ENCODE measurements around the gene TLL1.

Gene TLL1

DNA sequence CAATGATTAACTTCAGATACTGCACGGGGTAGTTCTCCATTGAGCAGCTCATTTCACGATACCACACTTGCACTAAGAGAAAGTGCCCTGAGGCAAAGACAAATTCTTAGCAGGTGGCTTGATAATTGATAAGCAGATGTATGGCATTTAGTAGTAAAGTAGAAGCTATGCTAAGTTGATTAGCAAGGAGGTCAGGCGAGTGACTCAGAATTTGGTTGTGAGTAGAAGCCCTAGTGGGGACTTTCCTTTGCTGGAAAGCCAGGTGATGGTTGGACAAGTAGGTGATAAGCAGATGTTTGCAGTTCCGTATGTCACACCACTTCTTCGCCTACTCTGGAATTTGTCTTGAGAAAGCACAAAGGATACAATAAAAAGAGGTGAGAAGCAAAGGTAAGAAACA lies 58.7 kb downstream of the TLL1 start:
- H3K27ac ChIP-seq (ENCODE audit: low read depth, low read length) = no peak overlapping the region

DNA sequence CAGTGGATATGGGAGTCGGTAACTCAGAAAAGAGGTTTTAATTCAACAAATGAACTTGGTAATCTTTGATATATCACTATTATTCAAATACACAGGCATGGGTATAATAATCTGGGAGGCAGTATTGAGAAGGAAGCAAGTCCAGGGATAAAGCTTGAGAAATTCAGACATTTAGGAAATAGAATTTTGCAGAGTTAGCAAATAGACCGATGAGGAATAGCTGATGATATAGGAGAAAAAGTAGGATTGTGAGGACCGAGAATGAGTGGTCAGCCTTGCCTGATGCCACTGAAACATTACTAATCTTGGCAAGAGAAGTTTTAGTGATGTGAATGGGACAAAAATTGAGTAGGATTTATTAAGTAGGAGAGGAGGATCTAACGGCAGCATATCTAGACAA lies 71.9 kb downstream of the TLL1 start:
- no peaks in the 10 kb centered on the region for H3K36me3 ChIP-seq (ENCODE audit: control insufficient read depth, insufficient read depth, low read length)
- H3K27ac ChIP-seq (ENCODE audit: low read depth, low read length) = no peak overlapping the region
- H3K27me3 ChIP-seq (ENCODE audit: control insufficient read depth, insufficient read depth, low read length) = no peaks in the 10 kb centered on the region
- no peak overlapping the region for H3K4me3 ChIP-seq (ENCODE audit: low read depth, low read length)
- no peaks in the 10 kb centered on the region for H3K4me1 ChIP-seq (ENCODE audit: control insufficient read depth, insufficient read depth, low read length)
- no peaks in the 10 kb centered on the region for H3K9me3 ChIP-seq (ENCODE audit: control insufficient read depth, insufficient read depth, low read length)
- no peak overlapping the region for H3K9ac ChIP-seq (ENCODE audit: low read depth, low read length)

More for the DNA sequence above, 58.7 kb downstream of the TLL1 start:
- H3K9ac ChIP-seq (ENCODE audit: low read depth, low read length) = no peak overlapping the region
- no peak overlapping the region for H3K4me3 ChIP-seq (ENCODE audit: low read depth, low read length)
- no peaks in the 10 kb centered on the region for H3K27me3 ChIP-seq (ENCODE audit: control insufficient read depth, insufficient read depth, low read length)
- no peaks in the 10 kb centered on the region for H3K9me3 ChIP-seq (ENCODE audit: control insufficient read depth, insufficient read depth, low read length)
- H3K36me3 ChIP-seq (ENCODE audit: control insufficient read depth, insufficient read depth, low read length) = no peaks in the 10 kb centered on the region
- H3K4me1 ChIP-seq (ENCODE audit: control insufficient read depth, insufficient read depth, low read length) = peaks cover 15% of the 10 kb centered on the region

DNA sequence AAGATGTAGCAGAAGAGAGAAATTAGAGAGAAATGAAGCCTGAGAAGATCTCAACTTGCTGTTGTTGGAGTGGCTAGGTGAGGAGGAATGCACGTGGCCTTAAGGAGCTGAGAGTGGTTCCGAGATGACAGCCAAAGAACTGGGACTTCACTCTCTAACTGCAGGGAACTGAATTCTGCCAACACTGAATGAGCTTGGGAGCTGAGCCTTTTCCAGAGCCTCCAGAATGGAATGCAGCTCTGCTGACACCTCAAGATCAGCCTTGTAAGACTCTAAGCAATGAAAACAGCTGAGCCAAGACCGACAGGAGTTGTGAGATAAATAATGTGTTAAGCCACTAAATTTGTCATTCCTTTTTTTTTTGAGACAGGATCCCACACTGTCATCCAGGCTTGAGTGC lies 73.0 kb downstream of the TLL1 start:
- Histone ChIP-seq H3K9me3 (ENCODE audit: control insufficient read depth, insufficient read depth, low read length) (no peaks in the 10 kb centered on the region), H3K36me3 (ENCODE audit: control insufficient read depth, insufficient read depth, low read length) (no peaks in the 10 kb centered on the region), H3K4me1 (ENCODE audit: control insufficient read depth, insufficient read depth, low read length) (no peaks in the 10 kb centered on the region), H3K9ac (ENCODE audit: low read depth, low read length) (no peak overlapping the region), H3K27ac (ENCODE audit: low read depth, low read length) (no peak overlapping the region), H3K4me3 (ENCODE audit: low read depth, low read length) (no peak overlapping the region), H3K27me3 (ENCODE audit: control insufficient read depth, insufficient read depth, low read length) (no peaks in the 10 kb centered on the region)

DNA sequence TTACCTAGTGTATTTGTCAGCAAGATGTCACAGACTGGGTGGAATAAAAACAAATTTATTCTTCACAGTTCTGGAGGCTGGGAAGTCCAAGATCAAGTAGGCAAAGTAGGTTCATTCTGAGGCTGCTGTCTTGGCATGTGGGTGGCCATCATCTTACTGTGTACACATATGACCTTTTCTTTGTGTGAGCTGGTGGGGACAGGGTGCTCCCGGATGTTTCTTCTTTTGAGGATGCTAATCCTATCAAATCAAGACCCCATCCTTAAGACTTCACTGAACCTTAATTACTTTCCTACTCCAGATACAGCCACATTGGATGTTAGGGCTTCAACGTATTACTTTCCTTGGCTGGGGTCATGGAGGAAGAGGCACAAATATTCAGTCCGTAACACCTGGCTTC lies 74.0 kb downstream of the TLL1 start:
- H3K4me3 ChIP-seq (ENCODE audit: low read depth, low read length) = no peak overlapping the region
- no peaks in the 10 kb centered on the region for H3K4me1 ChIP-seq (ENCODE audit: control insufficient read depth, insufficient read depth, low read length)
- H3K27ac ChIP-seq (ENCODE audit: low read depth, low read length) = no peak overlapping the region
- H3K9me3 ChIP-seq (ENCODE audit: control insufficient read depth, insufficient read depth, low read length) = no peaks in the 10 kb centered on the region
- H3K27me3 ChIP-seq (ENCODE audit: control insufficient read depth, insufficient read depth, low read length) = no peaks in the 10 kb centered on the region
- H3K36me3 ChIP-seq (ENCODE audit: control insufficient read depth, insufficient read depth, low read length) = no peaks in the 10 kb centered on the region
- H3K9ac ChIP-seq (ENCODE audit: low read depth, low read length) = no peak overlapping the region

DNA sequence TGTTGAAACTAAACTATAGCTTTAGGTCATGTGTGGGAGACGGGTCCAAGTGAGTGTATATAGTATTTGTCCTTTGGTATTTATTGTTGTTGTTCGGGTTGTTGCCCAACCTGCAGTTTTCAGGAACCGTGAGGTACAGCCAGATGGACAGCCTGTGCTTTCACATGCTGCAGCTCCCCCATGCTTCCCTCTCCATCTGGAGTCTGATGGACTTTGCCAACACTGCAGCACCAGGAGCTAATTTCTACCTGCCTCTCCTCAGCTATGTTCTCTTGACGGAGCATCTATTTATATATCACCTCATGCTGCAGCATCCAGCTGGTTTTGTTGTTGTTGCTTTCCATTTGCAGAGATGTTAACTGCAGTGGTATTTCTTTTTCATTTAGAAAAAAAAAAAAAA lies 80.1 kb downstream of the TLL1 start:
- Histone ChIP-seq H3K4me3 (ENCODE audit: low read depth, low read length) (no peak overlapping the region), H3K9me3 (ENCODE audit: control insufficient read depth, insufficient read depth, low read length) (no peaks in the 10 kb centered on the region), H3K4me1 (ENCODE audit: control insufficient read depth, insufficient read depth, low read length) (no peaks in the 10 kb centered on the region), H3K27me3 (ENCODE audit: control insufficient read depth, insufficient read depth, low read length) (no peaks in the 10 kb centered on the region), H3K36me3 (ENCODE audit: control insufficient read depth, insufficient read depth, low read length) (no peaks in the 10 kb centered on the region), H3K27ac (ENCODE audit: low read depth, low read length) (no peak overlapping the region), H3K9ac (ENCODE audit: low read depth, low read length) (no peak overlapping the region)

DNA sequence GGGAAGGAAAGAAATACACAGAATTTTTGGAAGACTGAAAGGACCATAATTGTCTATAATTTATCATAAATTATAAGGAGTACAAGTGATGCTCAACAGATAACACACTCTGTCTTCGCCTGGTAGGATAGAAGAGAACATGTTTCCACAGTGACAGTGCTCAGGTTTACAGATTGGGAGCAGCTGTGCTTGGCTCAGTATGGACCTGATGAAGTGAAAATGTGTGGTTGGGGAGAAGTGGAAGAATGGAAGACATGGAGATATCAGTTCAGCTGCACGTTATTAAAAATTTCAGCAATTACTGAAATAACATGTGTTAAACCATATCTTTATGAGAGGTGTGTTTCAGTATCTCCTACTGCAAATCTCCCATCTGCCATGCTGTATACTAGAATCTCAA lies 90.6 kb downstream of the TLL1 start:
- Histone ChIP-seq H3K9ac (ENCODE audit: low read depth, low read length) (no peak overlapping the region), H3K27ac (ENCODE audit: low read depth, low read length) (no peak overlapping the region), H3K4me3 (ENCODE audit: low read depth, low read length) (no peak overlapping the region), H3K27me3 (ENCODE audit: control insufficient read depth, insufficient read depth, low read length) (no peaks in the 10 kb centered on the region), H3K36me3 (ENCODE audit: control insufficient read depth, insufficient read depth, low read length) (no peaks in the 10 kb centered on the region), H3K4me1 (ENCODE audit: control insufficient read depth, insufficient read depth, low read length) (no peaks in the 10 kb centered on the region), H3K9me3 (ENCODE audit: control insufficient read depth, insufficient read depth, low read length) (peaks cover 8% of the 10 kb centered on the region)

DNA sequence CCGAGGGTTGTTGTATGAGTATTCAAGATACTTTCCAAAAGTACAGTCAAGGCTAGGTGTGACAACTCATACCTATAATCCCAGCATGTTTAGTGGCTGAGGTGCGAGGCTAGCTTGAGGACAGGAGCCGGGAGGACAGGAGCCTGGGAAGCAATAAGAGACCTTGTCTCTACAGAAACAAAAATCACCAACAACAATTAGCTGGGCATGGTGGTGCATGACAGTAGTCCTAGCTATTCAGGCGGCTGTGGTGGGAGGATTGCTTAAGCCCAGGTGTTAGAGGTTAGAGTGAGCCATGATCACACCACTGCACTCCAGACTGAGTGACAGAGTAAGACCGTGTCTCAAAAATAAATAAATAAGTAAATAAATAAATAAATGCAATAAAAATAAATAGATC lies 91.6 kb downstream of the TLL1 start:
- H3K9me3 ChIP-seq (ENCODE audit: control insufficient read depth, insufficient read depth, low read length) = peaks cover 8% of the 10 kb centered on the region
- no peak overlapping the region for H3K4me3 ChIP-seq (ENCODE audit: low read depth, low read length)
- no peak overlapping the region for H3K27ac ChIP-seq (ENCODE audit: low read depth, low read length)
- no peaks in the 10 kb centered on the region for H3K4me1 ChIP-seq (ENCODE audit: control insufficient read depth, insufficient read depth, low read length)
- no peak overlapping the region for H3K9ac ChIP-seq (ENCODE audit: low read depth, low read length)
- H3K36me3 ChIP-seq (ENCODE audit: control insufficient read depth, insufficient read depth, low read length) = no peaks in the 10 kb centered on the region
- H3K27me3 ChIP-seq (ENCODE audit: control insufficient read depth, insufficient read depth, low read length) = no peaks in the 10 kb centered on the region

DNA sequence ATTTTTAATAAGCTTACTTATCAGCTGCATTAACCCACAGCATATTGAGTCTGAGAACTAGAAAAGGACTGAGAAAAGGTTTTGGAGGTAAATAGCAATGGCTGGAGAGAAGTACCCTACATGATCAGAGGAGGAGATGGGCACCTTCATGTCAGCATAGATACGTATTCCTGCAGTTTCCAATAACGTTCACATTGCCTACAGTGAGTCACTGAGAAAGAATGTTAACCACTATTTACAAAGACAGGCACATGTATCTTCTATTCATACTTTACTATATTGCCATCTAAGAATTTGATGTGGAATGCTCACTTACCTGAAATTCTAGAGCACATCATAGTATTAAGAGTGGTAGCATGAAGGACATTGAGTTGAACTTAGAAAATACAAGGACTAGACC lies 92.5 kb downstream of the TLL1 start:
- Histone ChIP-seq H3K9me3 (ENCODE audit: control insufficient read depth, insufficient read depth, low read length) (peaks cover 8% of the 10 kb centered on the region), H3K4me3 (ENCODE audit: low read depth, low read length) (no peak overlapping the region), H3K9ac (ENCODE audit: low read depth, low read length) (no peak overlapping the region), H3K27ac (ENCODE audit: low read depth, low read length) (no peak overlapping the region), H3K36me3 (ENCODE audit: control insufficient read depth, insufficient read depth, low read length) (no peaks in the 10 kb centered on the region), H3K27me3 (ENCODE audit: control insufficient read depth, insufficient read depth, low read length) (no peaks in the 10 kb centered on the region), H3K4me1 (ENCODE audit: control insufficient read depth, insufficient read depth, low read length) (no peaks in the 10 kb centered on the region)

DNA sequence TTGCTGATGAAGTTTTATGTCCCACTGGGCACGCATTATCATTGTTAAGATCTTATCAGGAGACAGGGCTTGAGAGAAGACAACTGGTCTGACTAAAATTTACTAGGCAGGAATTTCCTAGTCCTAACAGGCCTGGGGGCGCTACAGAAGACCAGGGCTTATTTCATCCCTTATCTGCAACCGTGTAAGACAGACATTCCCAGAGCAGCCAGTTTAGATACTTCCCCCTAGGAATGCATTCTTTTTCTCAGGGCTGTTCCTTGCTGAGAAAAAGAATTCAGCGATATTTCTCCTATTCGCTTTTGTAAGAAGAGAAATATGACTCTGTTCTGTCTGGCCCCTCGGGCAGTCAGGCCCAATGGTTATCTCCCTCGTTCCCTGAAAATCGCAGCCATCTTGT lies 93.8 kb downstream of the TLL1 start:
- no peak overlapping the region for H3K9ac ChIP-seq (ENCODE audit: low read depth, low read length)
- H3K9me3 ChIP-seq (ENCODE audit: control insufficient read depth, insufficient read depth, low read length) = peaks cover 8% of the 10 kb centered on the region
- H3K4me1 ChIP-seq (ENCODE audit: control insufficient read depth, insufficient read depth, low read length) = no peaks in the 10 kb centered on the region
- H3K27ac ChIP-seq (ENCODE audit: low read depth, low read length) = no peak overlapping the region
- H3K27me3 ChIP-seq (ENCODE audit: control insufficient read depth, insufficient read depth, low read length) = no peaks in the 10 kb centered on the region
- H3K4me3 ChIP-seq (ENCODE audit: low read depth, low read length) = no peak overlapping the region
- no peaks in the 10 kb centered on the region for H3K36me3 ChIP-seq (ENCODE audit: control insufficient read depth, insufficient read depth, low read length)

DNA sequence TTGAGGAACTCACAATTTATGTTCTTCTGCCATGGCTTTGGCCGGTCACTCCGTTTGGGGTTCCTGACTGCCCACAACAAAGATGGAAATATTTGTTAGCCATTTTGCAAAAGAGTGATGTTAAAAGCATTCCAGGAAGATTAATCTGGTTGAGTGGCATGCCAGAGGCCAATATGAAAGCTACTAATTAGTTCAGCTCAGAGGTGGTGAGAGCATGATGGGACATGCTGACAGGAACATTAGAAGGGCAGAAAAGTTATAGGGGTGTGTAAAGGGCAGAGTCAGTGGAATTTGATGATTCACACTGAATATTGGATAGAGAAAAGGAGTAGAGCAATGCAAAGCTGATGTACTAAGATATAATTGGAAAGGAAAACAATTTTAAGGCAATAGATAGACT lies 94.4 kb downstream of the TLL1 start:
- Histone ChIP-seq H3K9me3 (ENCODE audit: control insufficient read depth, insufficient read depth, low read length) (peaks cover 8% of the 10 kb centered on the region), H3K9ac (ENCODE audit: low read depth, low read length) (no peak overlapping the region), H3K36me3 (ENCODE audit: control insufficient read depth, insufficient read depth, low read length) (no peaks in the 10 kb centered on the region), H3K4me3 (ENCODE audit: low read depth, low read length) (no peak overlapping the region), H3K4me1 (ENCODE audit: control insufficient read depth, insufficient read depth, low read length) (no peaks in the 10 kb centered on the region), H3K27me3 (ENCODE audit: control insufficient read depth, insufficient read depth, low read length) (no peaks in the 10 kb centered on the region), H3K27ac (ENCODE audit: low read depth, low read length) (no peak overlapping the region)

DNA sequence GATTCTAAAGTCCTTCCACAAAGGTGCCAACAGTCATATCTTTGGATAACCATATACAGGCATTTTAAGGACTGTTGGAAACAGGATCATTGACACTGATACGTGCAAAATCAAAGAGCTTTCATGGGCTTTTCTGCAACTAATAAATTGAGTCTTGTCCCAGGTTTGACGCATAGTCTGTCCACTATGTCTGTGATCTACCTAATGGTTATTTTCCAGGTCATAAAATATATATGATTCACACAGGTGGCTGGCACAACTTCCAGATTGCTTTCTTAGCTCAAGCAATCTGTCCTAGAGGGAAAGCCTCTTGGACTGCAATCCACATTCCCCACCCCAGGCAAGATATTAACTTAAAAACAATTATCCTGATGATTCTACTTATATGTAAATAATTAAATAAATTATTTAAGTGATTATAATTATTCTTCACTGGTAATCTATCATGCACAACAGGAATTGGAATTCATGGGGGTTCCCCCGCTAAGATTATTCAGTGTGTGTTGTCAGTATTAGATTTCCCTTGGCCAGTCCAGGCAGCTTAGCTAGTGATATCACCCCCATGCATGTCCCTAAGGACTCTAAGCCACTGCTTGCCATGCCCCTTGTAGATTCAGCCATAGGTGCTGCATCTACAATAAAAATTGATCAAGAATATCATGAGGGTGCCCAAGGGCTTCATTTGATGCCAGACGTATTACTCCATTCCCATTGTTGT lies 97.8 kb downstream of the TLL1 start:
- Histone ChIP-seq H3K4me3 (ENCODE audit: low read depth, low read length) (no peak overlapping the region), H3K9ac (ENCODE audit: low read depth, low read length) (no peak overlapping the region), H3K27me3 (ENCODE audit: control insufficient read depth, insufficient read depth, low read length) (no peaks in the 10 kb centered on the region), H3K36me3 (ENCODE audit: control insufficient read depth, insufficient read depth, low read length) (no peaks in the 10 kb centered on the region), H3K4me1 (ENCODE audit: control insufficient read depth, insufficient read depth, low read length) (no peaks in the 10 kb centered on the region), H3K27ac (ENCODE audit: low read depth, low read length) (no peak overlapping the region), H3K9me3 (ENCODE audit: control insufficient read depth, insufficient read depth, low read length) (peaks cover 3% of the 10 kb centered on the region; the same call in 1 of the 2 replicates)
